ENCODE measurements around the gene DCBLD2. TPM values are rescaled to one million over a fixed set of nuclear protein-coding genes. Genes with fewer than 3 reads are reported as not detected.
A peak's percentile ranks its signal among the peaks of the same experiment; 100 is the strongest.

Gene DCBLD2
- total and polyA plus RNA-seq, 2 experiments from 2014 or later: 68.3 to 203 TPM

DNA sequence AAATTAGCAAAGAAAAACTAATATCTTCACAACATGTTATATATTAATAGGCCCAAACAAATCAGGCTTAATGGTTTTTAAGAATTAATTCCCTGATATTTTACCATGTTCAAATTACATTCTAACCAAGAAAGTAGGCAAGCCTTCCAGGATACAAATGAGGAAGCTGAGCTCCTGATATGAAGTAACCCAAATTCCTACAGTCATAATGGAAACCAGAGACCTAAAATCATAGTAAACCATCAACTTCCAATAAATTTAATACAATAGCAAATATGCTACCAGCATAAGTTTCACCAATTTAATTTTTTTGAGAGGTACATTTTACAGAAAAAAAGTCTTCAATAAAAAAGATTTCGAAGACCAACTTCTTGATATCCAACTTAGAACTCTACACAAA, 3.8 kb downstream of the DCBLD2 start:
- Histone ChIP-seq H3K36me3 (ENCODE audit: low read depth) (peaks cover 5% of the 10 kb centered on the region; the same call in 1 of the 2 replicates), H3K4me2 (ENCODE audit: unreplicated experiment) (peak overlapping the region; percentile 86), H3K27me3 (replicated peaks; ENCODE audit: insufficient read depth) (no peaks in the 10 kb centered on the region), H3K9me2 (ENCODE audit: insufficient read depth) (no peaks in the 10 kb centered on the region), H3K4me1 (ENCODE audit: insufficient read depth) (peaks cover 53% of the 10 kb centered on the region), H3K9me3 (ENCODE audit: low read depth) (no peaks in the 10 kb centered on the region), H3K27ac (peak overlapping the region; percentile 1; the same call in 1 of the 2 replicates), H4K20me1 (ENCODE audit: insufficient read depth) (0 out of 2 replicates have a peak, but pooled peaks cover 20% of the 10 kb centered on the region), H2AFZ (no peak overlapping the region), H3K4me3 (peak overlapping the region; percentile 95), H3F3A (ENCODE audit: insufficient read depth) (peaks cover 74% of the 10 kb centered on the region), H3K79me2 (ENCODE audit: insufficient read depth) (peaks cover 93% of the 10 kb centered on the region), H3K9ac (peak overlapping the region; percentile 34)
- in situ Hi-C loops (cut with MboI): no loop called here
- DNase-seq: peak; percentile 37
- no peak for TF ChIP-seq EZH2phosphoT487 (IDR thresholded peaks at IDR 0.05; ENCODE audit: insufficient read depth, low read depth)
- TF ChIP-seq EZH2 (IDR thresholded peaks at IDR 0.05; ENCODE audit: insufficient read depth, poor library complexity, severe bottlenecking): no peak
- WGBS, 2 experiments (ENCODE audit: low coverage in 1 of 2, low lambda C conversion rate in 2 of 2, missing lambda C conversion rate in 2 of 2): 56 to 59% methylated on average over 1 of the region's 1 CpG

GRCh38 chr3:98894791-98895576, 6.5 kb downstream of the DCBLD2 start:
- Histone ChIP-seq H3K4me2 (ENCODE audit: unreplicated experiment) (no peak overlapping the region), H3K27ac (no peak overlapping the region), H3K4me3 (no peak overlapping the region), H2AFZ (no peak overlapping the region), H3F3A (ENCODE audit: insufficient read depth) (peaks cover 84% of the 10 kb centered on the region), H3K79me2 (ENCODE audit: insufficient read depth) (peaks cover 100% of the 10 kb centered on the region), H4K20me1 (ENCODE audit: insufficient read depth) (peaks cover 24% of the 10 kb centered on the region), H3K9ac (no peak overlapping the region), H3K27me3 (replicated peaks; ENCODE audit: insufficient read depth) (no peaks in the 10 kb centered on the region), H3K36me3 (ENCODE audit: low read depth) (peaks cover 5% of the 10 kb centered on the region; the same call in 1 of the 2 replicates), H3K9me2 (ENCODE audit: insufficient read depth) (no peaks in the 10 kb centered on the region), H3K9me3 (ENCODE audit: low read depth) (no peaks in the 10 kb centered on the region), H3K4me1 (ENCODE audit: insufficient read depth) (peaks cover 72% of the 10 kb centered on the region)
- no peak for TF ChIP-seq EZH2phosphoT487 (IDR thresholded peaks at IDR 0.05; ENCODE audit: insufficient read depth, low read depth)
- no peak for TF ChIP-seq EZH2 (IDR thresholded peaks at IDR 0.05; ENCODE audit: insufficient read depth, poor library complexity, severe bottlenecking)
- WGBS, 2 experiments (ENCODE audit: low coverage in 1 of 2, low lambda C conversion rate in 2 of 2, missing lambda C conversion rate in 2 of 2): 86 to 87% methylated on average over 8 of the region's 8 CpGs
- in situ Hi-C loops (cut with MboI): no loop called here
- no peak for DNase-seq

DNA sequence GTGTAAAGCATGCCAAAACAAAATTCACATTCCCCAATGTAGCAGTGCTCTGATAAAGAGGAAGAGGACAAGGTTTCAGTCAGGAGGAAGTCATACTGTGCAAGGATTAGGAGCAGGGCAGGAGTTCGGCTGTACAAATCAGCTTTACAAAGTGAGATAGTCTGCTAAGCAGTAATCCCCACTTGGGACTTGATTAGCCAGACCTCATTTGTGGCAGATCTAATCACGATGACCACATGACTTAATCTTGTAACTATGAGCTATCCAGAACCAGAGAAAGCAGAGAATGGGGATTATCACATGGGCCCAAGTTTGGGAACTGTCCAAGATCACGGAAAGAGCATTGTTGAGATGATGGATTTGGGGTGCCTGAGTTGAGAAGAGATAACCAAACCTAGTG, 7.8 kb downstream of the DCBLD2 start:
- peaks cover 87% of the 10 kb centered on the region for H3F3A ChIP-seq (ENCODE audit: insufficient read depth)
- no peak overlapping the region for H2AFZ ChIP-seq
- in situ Hi-C loops (cut with MboI): no loop called here
- no peaks in the 10 kb centered on the region for H3K9me2 ChIP-seq (ENCODE audit: insufficient read depth)
- peak overlapping the region; percentile 43 for H3K4me2 ChIP-seq (ENCODE audit: unreplicated experiment)
- H3K9me3 ChIP-seq (ENCODE audit: low read depth): no peaks in the 10 kb centered on the region
- H3K9ac ChIP-seq: no peak overlapping the region
- H3K36me3 ChIP-seq (ENCODE audit: low read depth): peaks cover 3% of the 10 kb centered on the region; the same call in 1 of the 2 replicates
- 0 out of 2 replicates have a peak overlapping the region, but pooled peaks have one; percentile 3 for H3K4me3 ChIP-seq
- no peaks in the 10 kb centered on the region for H3K27me3 ChIP-seq (replicated peaks; ENCODE audit: insufficient read depth)
- TF ChIP-seq EZH2phosphoT487 (IDR thresholded peaks at IDR 0.05; ENCODE audit: insufficient read depth, low read depth): no peak
- no peak for TF ChIP-seq EZH2 (IDR thresholded peaks at IDR 0.05; ENCODE audit: insufficient read depth, poor library complexity, severe bottlenecking)
- peaks cover 83% of the 10 kb centered on the region for H3K4me1 ChIP-seq (ENCODE audit: insufficient read depth)
- H3K79me2 ChIP-seq (ENCODE audit: insufficient read depth): peaks cover 100% of the 10 kb centered on the region
- 35 to 37% methylated on average over 3 of the region's 3 CpGs for WGBS, 2 experiments (ENCODE audit: low coverage in 1 of 2, low lambda C conversion rate in 2 of 2, missing lambda C conversion rate in 2 of 2)
- 0 out of 2 replicates have a peak overlapping the region, but pooled peaks have one; percentile 6 for H3K27ac ChIP-seq
- peak; percentile 34 for DNase-seq
- peaks cover 30% of the 10 kb centered on the region for H4K20me1 ChIP-seq (ENCODE audit: insufficient read depth)

- no peak overlapping the region for H3K4me3 ChIP-seq
- peak; percentile 23 for DNase-seq
- H3K79me2 ChIP-seq (ENCODE audit: insufficient read depth): peaks cover 100% of the 10 kb centered on the region
- no peak overlapping the region for H3K9ac ChIP-seq
- no peaks in the 10 kb centered on the region for H3K27me3 ChIP-seq (replicated peaks; ENCODE audit: insufficient read depth)
- TF ChIP-seq EZH2phosphoT487 (IDR thresholded peaks at IDR 0.05; ENCODE audit: insufficient read depth, low read depth) (no peak), EZH2 (IDR thresholded peaks at IDR 0.05; ENCODE audit: insufficient read depth, poor library complexity, severe bottlenecking) (no peak)
- H3K36me3 ChIP-seq (ENCODE audit: low read depth): no peaks in the 10 kb centered on the region
- no peak overlapping the region for H2AFZ ChIP-seq
- peak overlapping the region; percentile 33; the same call in 1 of the 2 replicates for H3K27ac ChIP-seq
- H3F3A ChIP-seq (ENCODE audit: insufficient read depth): peaks cover 85% of the 10 kb centered on the region
- WGBS, 2 experiments (ENCODE audit: low coverage in 1 of 2, low lambda C conversion rate in 2 of 2, missing lambda C conversion rate in 2 of 2): 93 to 98% methylated on average over 3 of the region's 3 CpGs
- peaks cover 79% of the 10 kb centered on the region for H3K4me1 ChIP-seq (ENCODE audit: insufficient read depth)
- in situ Hi-C loops (cut with MboI): no loop called here
- no peaks in the 10 kb centered on the region for H3K9me3 ChIP-seq (ENCODE audit: low read depth)
- H4K20me1 ChIP-seq (ENCODE audit: insufficient read depth): peaks cover 24% of the 10 kb centered on the region
- H3K4me2 ChIP-seq (ENCODE audit: unreplicated experiment): peak overlapping the region; percentile 43
- H3K9me2 ChIP-seq (ENCODE audit: insufficient read depth): no peaks in the 10 kb centered on the region
Observed at GRCh38 chr3:98892263-98892662, 9.2 kb downstream of the DCBLD2 start.

Data from GM23248 (cell line).